Endodermal cell (in vitro differentiated cells): Measurements from ENCODE around the gene CAPN1. TPM values are rescaled to one million over a fixed set of nuclear protein-coding genes. Genes with fewer than 3 reads are reported as not detected.

Experiments
- DNase-seq: peaks from one replicate; pipeline ENCODE4 v3.0.0-alpha.2; 2017
- H3K27ac ChIP-seq: 2 replicates; pipeline ENCODE4 v1.5.1; 2013; ENCODE audit warnings: mild to moderate bottlenecking, low read depth, low read length, moderate library complexity
- H3K27me3 ChIP-seq: 2 replicates; pipeline ENCODE4 v1.6.1; 2013; ENCODE audit warnings: mild to moderate bottlenecking, low read length, moderate library complexity; ENCODE audit not compliant: insufficient read depth, control insufficient read depth, poor library complexity, severe bottlenecking
- H3K36me3 ChIP-seq: 2 replicates; pipeline ENCODE4 v1.7.0; 2013; ENCODE audit warnings: mild to moderate bottlenecking, low read length, moderate library complexity; ENCODE audit not compliant: control insufficient read depth, insufficient read depth
- H3K4me1 ChIP-seq: one replicate; pipeline ENCODE4 v1.7.0; 2013; ENCODE audit warnings: low read length; ENCODE audit not compliant: control insufficient read depth, insufficient read depth
- H3K4me3 ChIP-seq: 2 replicates; pipeline ENCODE4 v1.5.1; 2013; ENCODE audit warnings: mild to moderate bottlenecking, low read length, moderate library complexity
- H3K9ac ChIP-seq: 2 replicates; pipeline ENCODE4 v1.6.1; 2013; ENCODE audit warnings: mild to moderate bottlenecking, low read length, moderate library complexity; ENCODE audit not compliant: poor library complexity, severe bottlenecking; ENCODE audit errors: extremely low read depth
- H3K9me3 ChIP-seq: 2 replicates; pipeline ENCODE4 v1.6.1; 2013; ENCODE audit warnings: mild to moderate bottlenecking, low read length, moderate library complexity; ENCODE audit not compliant: control insufficient read depth
- H3K27ac Mint-ChIP-seq: 2 replicates; pipeline ENCODE4 v1.8.0; 2020; ENCODE audit warnings: mixed read lengths
- H3K27me3 Mint-ChIP-seq: 2 replicates; pipeline ENCODE4 v1.8.0; 2021; ENCODE audit warnings: mild to moderate bottlenecking, mixed read lengths; ENCODE audit not compliant: insufficient read depth
- H3K36me3 Mint-ChIP-seq: 2 replicates; pipeline ENCODE4 v1.8.0; 2020; ENCODE audit warnings: low read depth, mixed read lengths
- H3K4me1 Mint-ChIP-seq: 2 replicates; pipeline ENCODE4 v1.8.0; 2020; ENCODE audit warnings: mixed read lengths
- H3K4me3 Mint-ChIP-seq: 2 replicates; pipeline ENCODE4 v1.8.0; 2020; ENCODE audit warnings: mild to moderate bottlenecking, moderate library complexity, mixed read lengths
- H3K9me3 Mint-ChIP-seq: 2 replicates; pipeline ENCODE4 v1.8.0; 2020; ENCODE audit warnings: mild to moderate bottlenecking, mixed read lengths
- CTCF ChIP-seq: fragments of 200-600 bp; sonication (generic); conservative IDR thresholded peaks from 2 replicates; pipeline ENCODE4 v1.5.0; 2021; ENCODE audit warnings: antibody characterized with exemption, mild to moderate bottlenecking
- WGBS, 2 experiments: methylation state at CpG; one replicate each; pipeline versions ENCODE4 v1.1.5 to v1.1.7; 2013; ENCODE audit warnings: missing lambda C conversion rate in 2 of 2, mixed read lengths in 1 of 2; ENCODE audit not compliant: insufficient coverage in 1 of 2, insufficient read length in 1 of 2; 5-methylcytosine and 5-hydroxymethylcytosine counted together
- total RNA-seq, 2 donors: library from RNA; stranded (reverse); fragmentation: NEBNext Ultra II Directional in 1 of 2; extraction: Animal tissue kit (Norgen Biotek cat#: 25700) in 1 of 2; gene quantifications; 2 replicates in 1 of 2; 3 replicates in 1 of 2; pipeline ENCODE4 v1.2.1, GENCODE V29; 2021

CAPN1 gene
- total RNA-seq, 2 donors from 2014 or later: 183 to 223 TPM

GRCh38 chr11:65135633-65136145 lies 46.0 kb upstream of the CAPN1 start:
- Mint-ChIP-seq H3K36me3 (peaks cover 19% of the 10 kb centered on the region), H3K4me1 (peaks cover 19% of the 10 kb centered on the region), H3K4me3 (peak overlapping the region; percentile 87), H3K27ac (peak overlapping the region; percentile 99), H3K9me3 (no peaks in the 10 kb centered on the region), H3K27me3 (peaks cover 6% of the 10 kb centered on the region)
- no peaks in the 10 kb centered on the region for H3K4me1 ChIP-seq
- peaks cover 24% of the 10 kb centered on the region for H3K36me3 ChIP-seq
- TF ChIP-seq CTCF: no peak
- no peak for DNase-seq
- no peaks in the 10 kb centered on the region for H3K9me3 ChIP-seq
- H3K4me3 ChIP-seq: peak overlapping the region; percentile 94
- no peaks in the 10 kb centered on the region for H3K27me3 ChIP-seq
- peak overlapping the region; percentile 99 for H3K27ac ChIP-seq
- peak overlapping the region; percentile 98 for H3K9ac ChIP-seq
- WGBS, 2 experiments: 71 to 92% methylated on average over 8 to 11 of the region's 11 CpGs

GRCh38 chr11:65136515-65137096 lies 45.1 kb upstream of the CAPN1 start:
- peaks cover 3% of the 10 kb centered on the region for H3K27me3 ChIP-seq
- H3K9me3 ChIP-seq: no peaks in the 10 kb centered on the region
- H3K4me3 Mint-ChIP-seq: no peak overlapping the region
- no peak overlapping the region for H3K9ac ChIP-seq
- no peak for TF ChIP-seq CTCF
- DNase-seq: no peak
- H3K4me3 ChIP-seq: no peak overlapping the region
- 81 to 94% methylated on average over 15 of the region's 15 CpGs for WGBS, 2 experiments
- H3K27ac Mint-ChIP-seq: no peak overlapping the region
- no peaks in the 10 kb centered on the region for H3K9me3 Mint-ChIP-seq
- H3K36me3 Mint-ChIP-seq: peaks cover 12% of the 10 kb centered on the region
- H3K4me1 ChIP-seq: no peaks in the 10 kb centered on the region
- H3K4me1 Mint-ChIP-seq: peaks cover 24% of the 10 kb centered on the region
- H3K27me3 Mint-ChIP-seq: peaks cover 11% of the 10 kb centered on the region
- no peak overlapping the region for H3K27ac ChIP-seq
- H3K36me3 ChIP-seq: peaks cover 14% of the 10 kb centered on the region

GRCh38 chr11:65141896-65142494 lies 39.7 kb upstream of the CAPN1 start:
- H3K27me3 ChIP-seq: peaks cover 6% of the 10 kb centered on the region
- H3K4me1 ChIP-seq: no peaks in the 10 kb centered on the region
- no peak overlapping the region for H3K9ac ChIP-seq
- Mint-ChIP-seq H3K27ac (no peak overlapping the region), H3K36me3 (no peaks in the 10 kb centered on the region), H3K4me1 (peaks cover 5% of the 10 kb centered on the region), H3K4me3 (no peak overlapping the region), H3K27me3 (peaks cover 33% of the 10 kb centered on the region), H3K9me3 (peaks cover 8% of the 10 kb centered on the region)
- peaks cover 9% of the 10 kb centered on the region for H3K9me3 ChIP-seq
- 94 to 95% methylated on average over 7 of the region's 7 CpGs for WGBS, 2 experiments
- DNase-seq: peak; percentile 9
- no peak for TF ChIP-seq CTCF
- H3K36me3 ChIP-seq: no peaks in the 10 kb centered on the region
- H3K4me3 ChIP-seq: no peak overlapping the region
- H3K27ac ChIP-seq: no peak overlapping the region
